ENCODE measurements around the gene SEBOX. TPM values are rescaled to one million over a fixed set of nuclear protein-coding genes. Genes with fewer than 3 reads are reported as not detected.

Gene SEBOX
- total and polyA plus RNA-seq, 2 donors (not counting 1 experiment from before 2014, with no cell fraction given), result not detected

GRCh38 chr17:28335201-28335958 lies 29.6 kb downstream of the SEBOX start, which contains the start of the genes IFT20 and TNFAIP1:
IFT20 (minus strand) TSS chr17:28335472; CDS start chr17:28331985, 3,487 bp downstream.
TNFAIP1 (plus strand) TSS chr17:28335761; CDS start chr17:28339522, 3,761 bp downstream.
- POLR2A ChIA-PET, result interaction anchor here (0.6 to 2.1 kb wide), 9 partner anchors 16 to 617 kb away, joined by 3 to 25 read pairs (median 5); partner anchors contain the start of genes PHF12, POLDIP2 and TMEM97
- Mint-ChIP-seq H3K4me1 (peaks cover 35% of the 10 kb centered on the region), H3K9me3 (ENCODE audit: insufficient read depth) (no peaks in the 10 kb centered on the region), H3K4me3 (peak within 1 kb of the TSS; percentile 93), H3K27ac (peak within 1 kb of the TSS; percentile 91), H3K27me3 (no peaks in the 10 kb centered on the region)
- Histone ChIP-seq H3K9me3 (ENCODE audit: control extremely low read depth in 1 of 3, control insufficient read depth in 2 of 3, insufficient read depth in 1 of 3, low read length in 2 of 3) (no peaks in the 10 kb centered on the region), H3K27ac (ENCODE audit: low read length in 2 of 2) (peak within 1 kb of the TSS; percentile 82 to 95), H3K4me3 (ENCODE audit: control extremely low read depth in 1 of 5, extremely low read depth in 1 of 5, insufficient read depth in 1 of 5, low read depth in 2 of 5, low read length in 4 of 5) (peak within 1 kb of the TSS; percentile 72 to 89 (median 82)), H3K4me1 (ENCODE audit: control insufficient read depth in 2 of 2, insufficient read depth in 2 of 2, low read length in 2 of 2) (peaks cover 19 to 24% of the 10 kb centered on the region in 2 donors), H3K36me3 (replicated peaks in 1 of 2; ENCODE audit: control extremely low read depth in 1 of 2, control insufficient read depth in 1 of 2, extremely low read depth in 1 of 2, insufficient read depth in 2 of 2, low read length in 1 of 2) (peaks cover 0 to 23% of the 10 kb centered on the region in 2 experiments), H3K27me3 (replicated peaks in 1 of 4; ENCODE audit: control extremely low read depth in 1 of 4, control insufficient read depth in 3 of 4, insufficient read depth in 4 of 4, low read length in 3 of 4) (no peaks in the 10 kb centered on the region), H2AFZ (ENCODE audit: insufficient read depth, low read depth, low read length, poor library complexity, severe bottlenecking) (peak within 1 kb of the TSS; percentile 90), H3K79me2 (ENCODE audit: control insufficient read depth, insufficient read depth, low read length) (peaks cover 80% of the 10 kb centered on the region), H3K4me2 (replicated peaks; ENCODE audit: low read depth, low read length, poor library complexity, severe bottlenecking) (peak within 1 kb of the TSS; percentile 82), H3K9ac (ENCODE audit: low read length) (peak within 1 kb of the TSS; percentile 87), H4K20me1 (ENCODE audit: control insufficient read depth, insufficient read depth, low read length, poor library complexity, severe bottlenecking) (peaks cover 24% of the 10 kb centered on the region)
- intact Hi-C loops (cut with micrococcal nuclease), result loop anchor here (1.0 to 5.0 kb wide), 5 partner anchors 16 to 983 kb away; partner anchors contain the start of genes PIGS, POLDIP2, SARM1 and TMEM97
- DNase-seq, result peak; percentile 99
- peak; percentile 96 for ATAC-seq (ENCODE audit: low read depth)
- WGBS (ENCODE audit: insufficient coverage), result 0% methylated on average over 62 of the region's 62 CpGs
- TF ChIP-seq CTCF (IDR thresholded peaks at IDR 0.05), result no peak
- no peak for TF ChIP-seq EZH2 (IDR thresholded peaks at IDR 0.05; ENCODE audit: borderline replicate concordance, insufficient read depth, low read depth, low read length, poor library complexity, severe bottlenecking)
- CTCF ChIA-PET, result interaction anchor here (1.0 to 2.1 kb wide), 9 partner anchors 16 to 618 kb away, joined by 3 to 14 read pairs (median 6); partner anchors contain the start of genes POLDIP2, SARM1 and TMEM97

Data from B cell (primary cell).